A673 (cell line): ENCODE data around the gene RNF111. TPM values are rescaled to one million over a fixed set of nuclear protein-coding genes. Genes with fewer than 3 reads are reported as not detected.

Source experiments
- BruUV-seq: library from RNA; stranded (reverse); fragments of 400-500 nt; replicated peaks from 2 replicates; lab custom pipeline; 2021; lab: Mats Ljungman, UMichigan
- CTCF ChIA-PET: fragments of 300-600 bp; sonication (Branson Sonifier 250); formaldehyde crosslinking; loops from one replicate; lab custom pipeline; 2022; ENCODE audit warnings: antibody characterized with exemption; lab: Charles Lee
- POLR2A ChIA-PET: fragments of 300-600 bp; sonication (Branson Sonifier 250); formaldehyde crosslinking; loops from one replicate; lab custom pipeline; 2022; ENCODE audit warnings: antibody characterized with exemption; ENCODE audit not compliant: low non-redundant PET; lab: Charles Lee
- DNase-seq: peaks from one replicate; pipeline ENCODE4 v3.0.0-alpha.2; 2015; ENCODE audit warnings: low spot score
- H3K27ac ChIP-seq: fragments of 200-600 bp; sonication (generic); 2 replicates; pipeline ENCODE4 v1.5.1; 2016; ENCODE audit warnings: mixed run types, low read depth, mild to moderate bottlenecking, mixed read lengths, antibody characterized with exemption, low read length; ENCODE audit not compliant: poor library complexity, severe bottlenecking
- H3K27me3 ChIP-seq: fragments of 200-600 bp; sonication (generic); replicated peaks from 2 replicates; pipeline ENCODE4 v1.6.1; 2017; ENCODE audit warnings: mixed run types, low read depth, mild to moderate bottlenecking, mixed read lengths, antibody characterized with exemption, low read length; ENCODE audit not compliant: insufficient read depth, poor library complexity
- H3K36me3 ChIP-seq: fragments of 200-600 bp; sonication (generic); 2 replicates; pipeline ENCODE4 v1.6.1; 2016; ENCODE audit warnings: mixed run types, mild to moderate bottlenecking, mixed read lengths, antibody characterized with exemption, low read length; ENCODE audit not compliant: insufficient read depth, poor library complexity, severe bottlenecking
- H3K4me1 ChIP-seq: fragments of 200-600 bp; sonication (generic); 2 replicates; pipeline ENCODE4 v1.6.1; 2017; ENCODE audit warnings: mixed run types, mild to moderate bottlenecking, mixed read lengths, antibody characterized with exemption, low read length; ENCODE audit not compliant: insufficient read depth, poor library complexity, severe bottlenecking
- H3K4me3 ChIP-seq: fragments of 200-600 bp; sonication (generic); 2 replicates; pipeline ENCODE4 v1.5.1; 2016; ENCODE audit warnings: low read depth, mixed run types, mild to moderate bottlenecking, mixed read lengths, low read length; ENCODE audit not compliant: poor library complexity, severe bottlenecking
- H3K9me3 ChIP-seq: fragments of 200-600 bp; sonication (generic); 2 replicates; pipeline ENCODE4 v1.6.1; 2016; ENCODE audit warnings: mixed run types, low read depth, mild to moderate bottlenecking, mixed read lengths, antibody characterized with exemption, low read length; ENCODE audit not compliant: poor library complexity, severe bottlenecking
- EZH2 ChIP-seq: fragments of 200-600 bp; sonication (generic); IDR thresholded peaks from 2 replicates; pipeline ENCODE4 v1.6.1; 2017; ENCODE audit warnings: borderline replicate concordance, low read depth, mild to moderate bottlenecking, mixed read lengths, antibody characterized with exemption, low read length; ENCODE audit not compliant: poor library complexity, severe bottlenecking
- intact Hi-C: fragments of 100-400 bp; cut with micrococcal nuclease; formaldehyde crosslinking; loops from one replicate; pipeline ENCODE4 v1.10.0; 2022; ENCODE audit not compliant: unreplicated experiment
- total RNA-seq: library from RNA; stranded (reverse); gene quantifications from 2 replicates; pipeline ENCODE4 v1.2.3, GENCODE V29; 2021
- TF ChIP-seq, protein P1 (sequence below): fragments of 300-800, 200-600 bp; sonication (generic); conservative IDR thresholded peaks from 2 replicates; pipeline ENCODE4 v1.5.1; 2017; ENCODE audit warnings: low read depth, mild to moderate bottlenecking, antibody characterized with exemption, low read length, moderate library complexity, mixed read lengths

RNF111 gene
- total RNA-seq, 1 experiment from 2014 or later = 34.4 TPM

DNA sequence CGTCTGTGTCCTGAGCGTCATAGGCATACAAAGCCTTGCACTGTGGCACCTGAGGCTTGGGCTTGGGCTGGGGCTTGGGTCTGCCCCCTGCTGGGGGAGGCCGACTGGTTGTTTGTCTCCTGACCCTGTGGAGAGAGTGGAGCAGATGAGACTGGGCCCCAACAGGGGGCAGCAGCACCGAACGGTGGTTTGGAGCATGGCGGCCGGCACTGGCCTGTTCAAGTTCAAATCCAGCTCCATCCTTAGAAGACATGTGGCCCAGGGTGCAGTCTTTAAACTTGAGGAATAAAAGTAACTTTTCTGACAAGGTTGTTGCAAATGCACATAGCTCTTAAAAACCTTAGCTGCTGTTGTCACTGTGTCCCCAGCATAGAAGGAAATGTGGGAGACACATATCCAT is 150.8 kb downstream of the RNF111 start:
- Histone ChIP-seq H3K4me3 (no peak overlapping the region), H3K27me3 (no peaks in the 10 kb centered on the region), H3K9me3 (no peaks in the 10 kb centered on the region), H3K36me3 (peaks cover 35% of the 10 kb centered on the region), H3K27ac (no peak overlapping the region), H3K4me1 (no peaks in the 10 kb centered on the region)
- POLR2A ChIA-PET = no interaction called here
- peak; percentile 53 for DNase-seq
- intact Hi-C loops = no loop called here
- CTCF ChIA-PET = no interaction called here
- TF ChIP-seq, protein P1, sequence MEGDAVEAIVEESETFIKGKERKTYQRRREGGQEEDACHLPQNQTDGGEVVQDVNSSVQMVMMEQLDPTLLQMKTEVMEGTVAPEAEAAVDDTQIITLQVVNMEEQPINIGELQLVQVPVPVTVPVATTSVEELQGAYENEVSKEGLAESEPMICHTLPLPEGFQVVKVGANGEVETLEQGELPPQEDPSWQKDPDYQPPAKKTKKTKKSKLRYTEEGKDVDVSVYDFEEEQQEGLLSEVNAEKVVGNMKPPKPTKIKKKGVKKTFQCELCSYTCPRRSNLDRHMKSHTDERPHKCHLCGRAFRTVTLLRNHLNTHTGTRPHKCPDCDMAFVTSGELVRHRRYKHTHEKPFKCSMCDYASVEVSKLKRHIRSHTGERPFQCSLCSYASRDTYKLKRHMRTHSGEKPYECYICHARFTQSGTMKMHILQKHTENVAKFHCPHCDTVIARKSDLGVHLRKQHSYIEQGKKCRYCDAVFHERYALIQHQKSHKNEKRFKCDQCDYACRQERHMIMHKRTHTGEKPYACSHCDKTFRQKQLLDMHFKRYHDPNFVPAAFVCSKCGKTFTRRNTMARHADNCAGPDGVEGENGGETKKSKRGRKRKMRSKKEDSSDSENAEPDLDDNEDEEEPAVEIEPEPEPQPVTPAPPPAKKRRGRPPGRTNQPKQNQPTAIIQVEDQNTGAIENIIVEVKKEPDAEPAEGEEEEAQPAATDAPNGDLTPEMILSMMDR = peak; percentile 60
- TF ChIP-seq EZH2 = no peak
- BruUV-seq = no TSS peak

DNA sequence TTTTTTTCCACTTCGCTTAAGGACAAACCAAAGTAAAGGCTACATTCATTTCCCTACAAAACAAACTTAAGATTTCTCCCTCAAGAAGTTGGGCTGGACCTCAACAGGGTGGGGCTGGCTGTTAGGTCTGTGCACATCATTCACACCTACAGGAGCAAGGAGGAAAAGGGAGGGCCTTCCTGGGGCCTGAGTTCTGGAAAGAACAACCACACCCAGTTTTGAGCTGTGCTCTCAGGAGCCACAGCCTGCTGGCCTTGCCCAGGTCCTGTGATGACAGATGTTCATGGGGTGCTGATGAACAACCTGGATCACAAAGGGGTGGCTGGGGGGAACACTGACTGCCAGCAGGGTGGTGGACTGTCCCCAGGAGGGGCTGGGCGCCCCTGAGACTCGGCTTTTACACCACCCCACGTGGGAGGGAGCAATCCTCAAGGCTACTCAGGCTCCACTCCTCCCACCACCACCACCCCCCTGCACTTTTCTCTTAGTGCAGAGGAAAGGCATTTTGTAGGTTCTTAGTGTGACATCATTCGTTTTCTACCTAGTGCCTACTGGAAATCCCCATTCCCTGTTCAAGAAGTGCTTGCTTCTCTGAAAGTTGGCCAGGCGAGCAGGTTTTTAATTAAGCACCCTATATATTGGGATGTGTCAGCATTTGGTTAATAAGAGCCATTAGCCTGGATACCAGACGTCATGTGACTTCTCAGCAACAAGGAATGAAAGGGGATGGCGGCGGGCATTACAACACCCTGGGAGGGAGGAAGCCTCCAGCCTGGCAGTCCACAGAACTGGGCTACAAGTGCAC is 153.2 kb downstream of the RNF111 start:
- TF ChIP-seq, protein P1 = no peak
- no peak for TF ChIP-seq EZH2
- H3K4me3 ChIP-seq = no peak overlapping the region
- intact Hi-C loops = no loop called here
- DNase-seq = no peak
- no peaks in the 10 kb centered on the region for H3K4me1 ChIP-seq
- BruUV-seq = no TSS peak
- POLR2A ChIA-PET = no interaction called here
- H3K36me3 ChIP-seq = peaks cover 16% of the 10 kb centered on the region
- H3K9me3 ChIP-seq = no peaks in the 10 kb centered on the region
- CTCF ChIA-PET = no interaction called here
- H3K27me3 ChIP-seq = no peaks in the 10 kb centered on the region
- H3K27ac ChIP-seq = no peak overlapping the region

- Histone ChIP-seq H3K9me3 (no peaks in the 10 kb centered on the region), H3K4me1 (no peaks in the 10 kb centered on the region), H3K27ac (no peak overlapping the region), H3K27me3 (no peaks in the 10 kb centered on the region), H3K4me3 (no peak overlapping the region), H3K36me3 (peaks cover 20% of the 10 kb centered on the region)
- BruUV-seq = no TSS peak
- ChIA-PET POLR2A (no interaction called here), CTCF (no interaction called here)
- DNase-seq = no peak
- no peak for TF ChIP-seq EZH2
- TF ChIP-seq, protein P1 = no peak
- intact Hi-C loops = no loop called here
Measured at GRCh38 chr15:59143281-59143680, 155.8 kb downstream of the RNF111 start.
